HepG2 (cell line): ENCODE results near the gene ANXA6. TPM values are rescaled to one million over a fixed set of nuclear protein-coding genes. Genes with fewer than 3 reads are reported as not detected.

Experiments used
- ATAC-seq: fragments of 200-7000 bp; cut with Tn5 transposase; 3 replicates; pipeline ENCODE4 v1.9.1; 2020; ENCODE audit warnings: mild to moderate bottlenecking, moderate library complexity
- BruUV-seq: library from RNA; stranded (reverse); fragments of 400-500 nt; replicated peaks from 2 replicates; lab custom pipeline; 2021; lab: Mats Ljungman, UMichigan
- CTCF ChIA-PET: fragments of 300-600 bp; formaldehyde crosslinking; extraction: SDS; loops from one replicate; lab custom pipeline; 2021; ENCODE audit warnings: low total read pairs, inconsistent platforms, low intra/inter-chr PET ratio; lab: Yijun Ruan, JAX
- POLR2A ChIA-PET: fragments of 350-600 bp; sonication (Branson Sonifier 250); formaldehyde crosslinking; loops from one replicate; lab custom pipeline; 2020; ENCODE audit warnings: antibody characterized with exemption, inconsistent platforms; lab: Yijun Ruan, JAX
- DNase-seq: peaks from one replicate; pipeline ENCODE4 v3.0.0-alpha.2; 2015; ENCODE audit warnings: low spot score
- FAIRE-seq: peaks from 3 replicates; lab custom pipeline; 2011; peaks lifted over from hg19 to GRCh38; lab: Jason Lieb, UNC
- H2AFZ ChIP-seq: one replicate; pipeline ENCODE4 v1.6.1; 2011; ENCODE audit warnings: low read length, inconsistent platforms
- H3K27ac ChIP-seq: fragments of 300-600 bp; 3 replicates; pipeline ENCODE4 v1.8.0; 2011; ENCODE audit warnings: mixed run types, mild to moderate bottlenecking, mixed read lengths, low read length, inconsistent platforms; ENCODE audit not compliant: insufficient read depth; ENCODE audit errors: extremely low read length
- H3K27me3 ChIP-seq, 2 experiments: fragments of 200-600 bp in 1 of 2; 2 replicates in 1 of 2; 3 replicates in 1 of 2; pipeline versions ENCODE4 v1.6.0 to v1.8.0; 2011; ENCODE audit warnings: low read length in 2 of 2, mild to moderate bottlenecking in 2 of 2, moderate library complexity in 2 of 2, inconsistent platforms in 1 of 2; ENCODE audit not compliant: insufficient read depth in 2 of 2, control insufficient read depth in 1 of 2
- H3K36me3 ChIP-seq, 2 experiments: fragments of 200-600 bp in 1 of 2; replicated peaks in 1 of 2; 2 replicates in 1 of 2; 3 replicates in 1 of 2; pipeline versions ENCODE4 v1.5.1 to v1.8.0; 2011; ENCODE audit warnings: low read length in 2 of 2, inconsistent platforms in 1 of 2; ENCODE audit not compliant: insufficient read depth in 2 of 2, control insufficient read depth in 1 of 2
- H3K4me1 ChIP-seq: 2 replicates; pipeline ENCODE4 v1.5.1; 2012; ENCODE audit warnings: low read length, inconsistent platforms; ENCODE audit not compliant: insufficient read depth
- H3K4me2 ChIP-seq: 2 replicates; pipeline ENCODE4 v1.6.0; 2011; ENCODE audit warnings: low read depth, low read length, inconsistent platforms
- H3K4me3 ChIP-seq, 3 experiments: fragments of 200-600 bp in 1 of 3; sonication (generic), shearing (Covaris generic) in 1 of 3; replicated peaks in 1 of 3; 2 replicates each; pipeline ENCODE4 v1.5.1; 2011 to 2016; ENCODE audit warnings: low read length in 3 of 3, inconsistent platforms in 2 of 3, low read depth in 2 of 3, mild to moderate bottlenecking in 2 of 3, control low read depth in 1 of 3, mixed read lengths in 1 of 3; ENCODE audit not compliant: insufficient read depth in 1 of 3
- H3K79me2 ChIP-seq: one replicate; pipeline ENCODE4 v1.6.1; 2011; ENCODE audit warnings: low read length, inconsistent platforms; ENCODE audit not compliant: insufficient read depth
- H3K9ac ChIP-seq: 2 replicates; pipeline ENCODE4 v1.6.0; 2011; ENCODE audit warnings: mild to moderate bottlenecking, low read depth, low read length, inconsistent platforms; ENCODE audit not compliant: insufficient read depth
- H3K9me3 ChIP-seq: 2 replicates; pipeline ENCODE4 v1.5.1; 2012; ENCODE audit warnings: mild to moderate bottlenecking, low read length
- H4K20me1 ChIP-seq: 2 replicates; pipeline ENCODE4 v1.6.0; 2011; ENCODE audit warnings: inconsistent platforms, mild to moderate bottlenecking, low read length, moderate library complexity; ENCODE audit not compliant: insufficient read depth
- CCDC6 ChIP-seq: sonication (generic); formaldehyde crosslinking; IDR thresholded peaks from 2 replicates; pipeline ENCODE4 v1.8.1; 2022; ENCODE audit warnings: mild to moderate bottlenecking, missing genetic modification reagents, moderate library complexity
- PHF5A ChIP-seq: IDR thresholded peaks from one replicate; pipeline ENCODE4 v1.6.1; 2018; ENCODE audit warnings: low read depth, missing genetic modification reagents; ENCODE audit not compliant: unreplicated experiment
- XBP1 ChIP-seq: sonication (generic); formaldehyde crosslinking; IDR thresholded peaks from 2 replicates; pipeline ENCODE4 v1.5.0; 2020; ENCODE audit warnings: missing genetic modification reagents
- ZNF597 ChIP-seq: sonication (generic); formaldehyde crosslinking; IDR thresholded peaks from 2 replicates; pipeline ENCODE4 v1.5.0; 2020; ENCODE audit warnings: missing genetic modification reagents
- WGBS: methylation state at CpG from one replicate; pipeline ENCODE4 v1.1.6; 2017; ENCODE audit warnings: low lambda C conversion rate; 5-methylcytosine and 5-hydroxymethylcytosine counted together
- in situ Hi-C: cut with HindIII; loops from 2 replicates; pipeline ENCODE4 v1.10.0; 2017; ENCODE audit warnings: low pct_unique_long_range_greater_than_20kb; ENCODE audit not compliant: extremely low pct_ligation_motif_present
- intact Hi-C: fragments of 100-400 bp; cut with micrococcal nuclease; formaldehyde crosslinking; loops from one replicate; pipeline ENCODE4 v1.10.0; 2022; ENCODE audit not compliant: unreplicated experiment
- polyA plus RNA-seq, 8 experiments: library from polyadenylated mRNA; depleted of rRNA in 3 of 8; stranded (reverse) in 7 of 8; unstranded in 1 of 8; fragments of >200 nt; fragmentation: Illumina TruSeq in 4 of 8; extraction: Trizol in 4 of 8; gene quantifications; 2 replicates each; pipeline versions ENCODE4 v1.2.1 to v1.2.3, GENCODE V29; 2011 to 2016; ENCODE audit warnings: low read depth in 4 of 8, missing spikeins in 1 of 8, mixed read lengths in 1 of 8; ENCODE audit not compliant: insufficient read depth in 1 of 8
- total RNA-seq, 5 experiments: library from RNA; depleted of rRNA; stranded (reverse); fragments of >200 nt; fragmentation: Illumina TruSeq; extraction: Trizol; gene quantifications; 2 replicates each; pipeline ENCODE4 v1.2.3, GENCODE V29; 2016; ENCODE audit warnings: low read depth in 1 of 5

Gene ANXA6
- total and polyA plus RNA-seq, 2 of the 13 experiments (the other 11 are each of a cell fraction or from before 2014, with no cell fraction given), result 103 to 125 TPM

- no peaks in the 10 kb centered on the region for H3K9me3 ChIP-seq
- ChIA-PET POLR2A (no interaction called here), CTCF (no interaction called here)
- in situ Hi-C loops (loop anchor here (5.0 to 10.0 kb wide), 2 partner anchors 39 to 112 kb away; no protein-coding TSS in a partner anchor), intact Hi-C loops (no loop called here)
- no peak for ATAC-seq
- H3K27ac ChIP-seq, result no peak overlapping the region
- 99% methylated on average over 14 of the region's 14 CpGs for WGBS
- no TSS peak for BruUV-seq
- H3K79me2 ChIP-seq, result no peaks in the 10 kb centered on the region
- DNase-seq, result no peak
- H3K4me3 ChIP-seq, result no peak overlapping the region
- no peak for FAIRE-seq
- H3K4me1 ChIP-seq, result 0 out of 2 replicates have a peak, but pooled peaks cover 4% of the 10 kb centered on the region
- no peaks in the 10 kb centered on the region; the same call in 1 of the 2 replicates for H4K20me1 ChIP-seq
- TF ChIP-seq ZNF597 (CRISPR knock-in tag) (no peak), PHF5A (CRISPR knock-in tag) (no peak), XBP1 (CRISPR knock-in tag) (no peak)
- H3K36me3 ChIP-seq, result peaks cover 33 to 69% of the 10 kb centered on the region in 2 experiments
- H3K4me2 ChIP-seq, result no peak overlapping the region
- H2AFZ ChIP-seq, result no peak overlapping the region
- no peak overlapping the region for H3K9ac ChIP-seq
- no peaks in the 10 kb centered on the region for H3K27me3 ChIP-seq
Observed at GRCh38 chr5:151122828-151123227, 34.8 kb downstream of the ANXA6 start.

- 96% methylated on average over 5 of the region's 5 CpGs for WGBS
- Histone ChIP-seq H3K27me3 (no peaks in the 10 kb centered on the region; a peak in 1 of 5 replicates), H3K36me3 (peaks cover 37 to 76% of the 10 kb centered on the region in 2 experiments), H3K79me2 (no peaks in the 10 kb centered on the region), H3K4me3 (no peak overlapping the region), H3K4me1 (0 out of 2 replicates have a peak, but pooled peaks cover 4% of the 10 kb centered on the region), H3K27ac (no peak overlapping the region), H3K9ac (no peak overlapping the region), H4K20me1 (no peaks in the 10 kb centered on the region; the same call in 1 of the 2 replicates), H3K9me3 (no peaks in the 10 kb centered on the region), H2AFZ (no peak overlapping the region), H3K4me2 (no peak overlapping the region)
- FAIRE-seq (no peak), ATAC-seq (no peak), DNase-seq (no peak)
- intact Hi-C loops, result no loop called here
- TF ChIP-seq CCDC6 (CRISPR knock-in tag), result no peak
- in situ Hi-C loops, result loop anchor here (5.0 to 10.0 kb wide), 2 partner anchors 41 to 113 kb away; no protein-coding TSS in a partner anchor
- no TSS peak for BruUV-seq
- POLR2A ChIA-PET, result no interaction called here
- CTCF ChIA-PET, result no interaction called here
Observed at GRCh38 chr5:151121665-151122064, 35.9 kb downstream of the ANXA6 start.
